Stimulated activated CD8-positive, alpha-beta memory T cell treated with anti-CD3 and anti-CD28 coated beads, Interleukin-12 subunit alpha, Interleukin-12 subunit beta, amount 100 ng/mL, for 24 hours (primary cell): ENCODE measurements around the gene FAXC.

Experiments
- DNase-seq: peaks from one replicate; pipeline ENCODE4 v3.0.0-alpha.2; 2020; ENCODE audit errors: extremely low read depth

FAXC gene

DNA sequence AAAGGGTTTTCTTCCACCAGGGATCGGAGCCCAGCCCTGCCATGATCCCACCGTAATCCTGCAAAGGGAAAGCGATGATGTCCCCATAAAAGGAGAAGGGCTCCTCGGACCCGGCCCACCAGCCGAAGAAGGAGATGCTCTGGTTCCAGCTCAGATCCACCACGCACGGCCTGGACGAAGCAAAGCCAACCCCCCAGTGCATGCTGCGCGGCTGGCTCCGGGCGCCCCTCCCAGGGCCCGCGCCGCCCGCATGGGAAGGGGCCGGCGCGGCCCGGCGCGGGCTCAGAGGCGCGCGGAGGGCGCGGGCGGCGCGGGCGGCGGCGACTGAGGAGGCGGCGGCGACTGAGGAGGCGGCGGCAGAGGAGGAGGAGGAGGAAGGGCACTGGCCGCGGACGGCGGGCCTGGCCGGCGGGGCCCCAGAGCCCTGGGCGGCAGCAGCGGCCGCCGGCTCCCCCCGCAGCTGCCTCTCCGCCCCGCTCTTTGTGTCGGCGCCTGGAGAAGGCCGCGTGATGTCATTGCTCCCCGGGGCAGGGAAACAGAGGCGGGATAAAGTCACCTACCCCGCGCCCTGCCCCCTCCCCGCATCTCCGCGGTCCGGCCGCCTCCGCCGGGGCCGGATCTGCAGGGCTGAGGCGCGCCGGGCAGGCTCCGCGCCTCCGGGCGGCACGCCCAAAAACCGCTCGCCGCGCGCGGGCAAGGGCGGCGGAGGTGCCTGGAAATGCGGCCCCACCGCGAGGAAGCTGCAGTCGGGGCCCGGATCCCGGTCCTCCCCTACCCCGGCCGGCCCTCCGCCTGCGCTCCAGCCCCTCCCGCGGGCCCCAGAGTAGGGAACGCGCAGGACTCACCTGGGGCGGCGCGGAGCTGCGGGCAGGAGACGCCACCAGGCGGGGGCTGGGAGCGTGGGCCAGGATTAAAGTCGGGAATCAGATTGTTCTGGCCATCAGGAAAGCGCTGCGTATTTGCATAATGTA, at the start of gene FAXC:
Gene FAXC, minus strand, starts transcription at position 504 of the 971 bp plus-strand sequence. Its CDS starts 302 bp downstream, at position 202.
- no peak for DNase-seq

GRCh38 chr6:99397287-99397686, 47.8 kb upstream of the FAXC start:
- DNase-seq: no peak

DNA sequence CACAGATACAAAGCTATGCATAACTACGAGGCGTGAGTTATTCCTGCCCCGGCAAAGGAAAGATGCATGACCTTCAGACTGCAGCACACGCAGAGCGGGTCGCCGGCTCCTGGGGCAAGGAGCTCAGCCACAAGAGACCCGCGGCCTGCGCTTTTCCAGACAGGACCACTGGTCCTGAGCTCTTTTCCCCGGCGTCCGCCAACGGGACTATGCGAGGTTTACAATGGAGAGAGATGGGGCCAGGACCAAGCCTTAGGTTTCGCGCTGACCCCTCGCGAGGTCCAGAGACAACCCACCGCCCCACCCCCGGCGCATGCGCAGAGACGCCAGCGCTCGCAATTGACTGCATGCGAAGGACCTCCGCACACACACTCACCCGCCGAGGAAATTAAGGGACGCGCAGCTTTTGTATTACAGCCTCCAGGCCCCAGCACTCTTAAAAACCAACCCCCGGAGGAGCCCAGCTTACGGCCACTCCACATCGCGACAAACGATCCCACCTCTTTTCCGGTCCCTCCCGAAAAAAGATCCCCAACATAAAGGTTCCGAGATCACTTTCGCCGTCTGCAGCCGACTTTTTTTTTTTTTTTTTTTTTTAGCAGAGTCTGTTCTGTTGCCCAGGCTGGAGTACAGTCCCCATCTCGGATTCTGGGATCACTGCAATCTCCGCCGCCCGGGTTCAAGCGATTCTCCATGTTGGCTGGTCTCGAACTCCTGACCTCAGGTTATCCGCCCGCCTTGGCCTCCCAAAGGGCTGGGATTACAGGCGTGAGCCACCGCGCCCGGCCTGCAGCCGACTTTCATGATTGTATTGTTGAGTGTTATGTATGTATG, 44.4 kb upstream of the FAXC start, which contains the start of gene COQ3:
Gene COQ3, minus strand, starts transcription at position 498 of the 834 bp plus-strand sequence. Its CDS starts 16 bp downstream, at position 482.
- peak; percentile 35 for DNase-seq

GRCh38 chr6:99393366-99393697, 43.9 kb upstream of the FAXC start:
- no peak for DNase-seq

DNA sequence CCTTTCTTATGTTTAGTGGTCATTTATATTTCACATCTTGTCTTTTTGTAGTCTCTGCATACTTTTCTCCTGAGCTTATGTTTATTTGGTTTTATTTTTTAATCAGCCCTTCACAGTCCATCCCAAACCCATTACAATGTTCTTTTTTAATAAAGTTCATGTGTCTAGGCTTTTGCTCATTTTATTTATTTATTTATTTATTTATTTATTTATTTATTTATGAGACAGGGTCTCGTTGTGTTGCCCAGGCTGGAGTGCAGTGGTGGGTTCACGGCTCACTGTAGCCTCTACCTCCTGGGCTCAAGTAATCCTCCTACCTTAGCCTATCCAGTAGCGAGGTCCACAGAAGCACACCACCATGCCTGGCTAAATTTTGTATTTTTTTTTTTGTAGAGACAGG, 41.4 kb upstream of the FAXC start:
- DNase-seq: no peak

- DNase-seq: no peak
Measured at GRCh38 chr6:99384507-99384906, 35.0 kb upstream of the FAXC start.

DNA sequence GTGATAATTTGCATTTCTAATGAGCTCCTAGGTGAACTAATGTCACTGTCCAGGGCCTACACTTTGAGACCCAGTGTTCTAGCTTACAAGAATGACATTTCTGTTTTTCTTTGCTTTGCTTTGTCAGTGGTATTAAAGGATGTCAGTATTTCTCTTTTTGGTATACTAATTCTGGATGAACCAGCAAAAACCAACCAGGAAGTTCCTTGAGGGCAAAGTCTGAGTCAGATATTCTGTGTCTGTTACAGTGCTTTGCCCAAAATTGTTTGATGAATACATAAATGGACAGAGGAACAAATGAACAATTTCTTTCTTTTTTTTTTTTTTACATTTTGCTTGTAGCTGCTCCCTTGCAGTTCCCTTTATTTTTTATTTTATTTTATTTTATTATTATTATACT, 29.2 kb upstream of the FAXC start:
- DNase-seq: no peak

GRCh38 chr6:99369533-99369932, 20.1 kb upstream of the FAXC start:
- no peak for DNase-seq

- no peak for DNase-seq
Measured at GRCh38 chr6:99366852-99367251, 17.4 kb upstream of the FAXC start.

DNA sequence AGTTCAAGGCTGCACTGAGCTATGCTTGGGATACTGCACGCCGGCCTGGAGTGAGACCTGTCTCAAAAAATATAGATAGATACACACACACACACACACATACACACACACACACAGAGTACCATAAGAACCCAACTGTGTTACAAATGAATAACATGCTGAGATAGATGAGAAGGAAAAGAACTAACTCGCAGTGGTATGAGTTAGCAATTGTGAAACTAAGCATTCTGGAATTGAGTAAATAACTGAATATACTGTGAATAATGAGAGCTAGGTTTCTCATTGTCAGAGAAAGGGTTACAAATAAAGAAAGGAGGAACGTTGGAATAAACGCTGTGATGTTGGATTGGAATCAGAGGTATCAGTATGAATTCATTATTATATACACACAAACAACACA, 14.6 kb upstream of the FAXC start:
- DNase-seq: no peak

DNA sequence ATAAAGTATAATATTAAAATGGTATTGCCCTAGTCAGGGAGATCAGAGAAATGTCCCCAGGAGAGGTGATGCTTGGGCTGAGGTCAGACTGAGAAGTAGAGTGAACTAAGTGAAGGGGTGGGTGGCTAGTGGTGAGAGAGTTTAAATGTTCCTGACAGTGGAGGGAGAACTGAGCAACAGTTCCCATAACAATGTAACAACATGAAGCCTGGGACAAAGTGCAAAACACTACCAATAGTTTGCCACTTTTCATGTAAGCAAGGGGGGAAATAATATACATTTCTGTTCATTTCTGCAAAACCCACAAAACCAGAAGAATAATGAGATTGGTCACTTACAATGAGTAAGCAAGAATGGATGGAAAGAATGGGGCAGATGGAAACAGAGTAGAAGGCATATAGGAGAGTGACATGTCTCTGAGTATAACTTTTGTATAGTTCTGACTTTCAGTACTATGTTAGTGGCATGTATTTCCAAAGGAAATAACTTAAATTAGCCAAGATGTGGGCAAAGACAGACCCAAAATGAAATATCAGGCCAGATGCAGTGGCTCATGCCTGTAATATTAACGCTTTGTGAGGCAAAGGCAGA, 13.3 kb upstream of the FAXC start:
- no peak for DNase-seq

GRCh38 chr6:99359800-99360199, 10.3 kb upstream of the FAXC start:
- no peak for DNase-seq

DNA sequence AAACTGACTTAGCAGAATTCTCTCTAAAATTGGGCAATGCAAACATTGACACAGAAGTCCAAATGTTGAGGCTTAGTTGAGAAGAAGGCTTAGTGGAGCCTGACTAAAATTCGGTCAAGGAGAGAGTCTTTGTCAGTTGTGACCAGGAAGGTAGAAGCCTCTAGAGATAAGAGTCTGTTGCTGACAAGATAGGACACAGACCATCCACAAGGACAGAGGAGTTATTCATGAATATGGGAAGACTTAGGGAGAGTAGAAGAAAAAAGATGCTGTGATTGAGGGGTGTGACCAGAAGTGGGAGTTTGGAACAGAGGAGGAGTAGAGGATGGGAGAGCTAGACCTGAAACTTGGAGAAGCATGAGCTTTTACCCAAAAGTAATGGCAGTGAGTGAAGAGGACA, 7.2 kb upstream of the FAXC start:
- no peak for DNase-seq

DNA sequence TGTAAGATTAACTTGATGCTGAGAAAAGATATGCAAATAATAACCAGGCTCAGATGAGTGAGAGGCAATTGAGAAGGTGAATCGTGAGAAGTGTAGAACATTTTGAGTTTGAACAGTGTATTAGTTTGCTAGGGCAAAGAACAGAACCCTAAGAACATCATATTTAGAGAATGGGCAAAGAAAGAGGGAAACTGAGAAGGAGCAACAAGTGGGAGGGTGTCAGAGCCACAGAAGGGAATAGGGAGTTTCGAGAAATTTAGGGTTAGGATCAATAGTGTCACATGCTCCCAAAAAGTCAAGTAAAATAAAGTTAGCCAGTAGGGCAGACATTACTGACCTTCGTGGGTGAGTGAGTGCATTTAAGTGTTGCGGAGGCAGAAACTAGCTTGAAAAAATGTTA, 5.5 kb upstream of the FAXC start:
- no peak for DNase-seq

GRCh38 chr6:99353126-99353525, 3.7 kb upstream of the FAXC start:
- DNase-seq: no peak

- DNase-seq: no peak
Measured at GRCh38 chr6:99350573-99350972, 1.1 kb upstream of the FAXC start.

GRCh38 chr6:99348288-99349170, 945 bp downstream of the FAXC start:
- DNase-seq: no peak

GRCh38 chr6:99347804-99348203, 1.7 kb downstream of the FAXC start:
- no peak for DNase-seq

GRCh38 chr6:99346595-99346994, 2.9 kb downstream of the FAXC start:
- DNase-seq: no peak

- DNase-seq: no peak
Measured at GRCh38 chr6:99345164-99345563, 4.3 kb downstream of the FAXC start.

DNA sequence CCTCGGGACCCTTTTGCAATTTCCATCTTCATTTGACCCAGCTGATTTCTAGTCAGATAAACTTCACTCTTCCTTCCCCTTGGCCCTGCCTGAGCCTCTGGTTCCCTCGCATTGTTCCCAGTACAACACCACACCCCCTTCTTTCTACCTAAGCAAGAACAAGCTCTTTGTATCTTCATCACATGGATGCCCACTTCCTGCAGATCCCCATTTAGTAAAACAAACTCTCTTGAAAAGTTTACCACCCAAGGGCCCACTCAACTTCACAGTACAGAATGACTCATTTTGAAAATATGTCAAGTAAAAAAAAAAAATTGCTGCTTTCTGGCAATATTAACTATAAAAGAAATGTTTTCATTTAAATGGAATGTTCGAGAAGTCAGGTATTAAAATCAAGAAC, 5.2 kb downstream of the FAXC start:
- no peak for DNase-seq
